Stimulated activated CD4-positive, alpha-beta T cell treated with anti-CD3 and anti-CD28 coated beads, Interleukin-12 subunit alpha, Interleukin-12 subunit beta, amount 100 ng/mL, for 24 hours (primary cell): ENCODE results near the gene CC2D1A.
"Not testable (repeated sequence)": the region's sequence is repeated elsewhere in the genome, so short reads cannot be mapped to it uniquely, and the experiment has no call there.

Source experiments
- DNase-seq, 2 experiments: peaks; one replicate each; pipeline ENCODE4 v3.0.0-alpha.2; 2020; ENCODE audit warnings: low read depth in 2 of 2

CC2D1A gene

GRCh38 chr19:13961826-13962698, 56.1 kb downstream of the CC2D1A start:
- no peak for DNase-seq

GRCh38 chr19:13962699-13963602, 57.0 kb downstream of the CC2D1A start:
- no peak for DNase-seq

DNA sequence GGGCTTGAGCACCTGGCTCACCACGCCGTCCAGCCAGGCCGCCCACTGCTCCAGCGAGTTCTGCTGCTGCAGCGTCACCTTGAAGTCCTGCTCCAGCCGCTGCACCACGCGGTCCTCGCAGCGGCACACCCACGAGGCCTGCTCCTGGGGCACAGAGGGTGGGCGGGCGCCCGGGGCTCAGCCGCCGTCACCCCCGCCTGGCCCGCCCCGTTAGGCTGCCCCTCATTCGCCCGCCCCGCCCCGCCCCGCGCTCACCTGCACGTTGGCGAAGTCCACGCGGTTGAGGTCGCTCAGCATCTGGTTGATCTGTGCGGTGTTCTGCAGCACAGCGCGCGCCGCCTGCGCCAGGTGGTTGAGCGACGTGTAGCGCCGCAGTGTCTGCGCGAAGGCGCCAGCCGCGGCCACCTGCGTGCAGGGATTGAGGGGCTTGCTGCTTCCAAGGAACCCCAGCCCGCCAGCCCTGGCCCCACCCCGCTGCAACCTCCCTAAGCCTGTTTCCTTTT, 57.7 kb downstream of the CC2D1A start:
- DNase-seq = no peak

GRCh38 chr19:13964776-13965175, 58.8 kb downstream of the CC2D1A start:
- DNase-seq = no peak

DNA sequence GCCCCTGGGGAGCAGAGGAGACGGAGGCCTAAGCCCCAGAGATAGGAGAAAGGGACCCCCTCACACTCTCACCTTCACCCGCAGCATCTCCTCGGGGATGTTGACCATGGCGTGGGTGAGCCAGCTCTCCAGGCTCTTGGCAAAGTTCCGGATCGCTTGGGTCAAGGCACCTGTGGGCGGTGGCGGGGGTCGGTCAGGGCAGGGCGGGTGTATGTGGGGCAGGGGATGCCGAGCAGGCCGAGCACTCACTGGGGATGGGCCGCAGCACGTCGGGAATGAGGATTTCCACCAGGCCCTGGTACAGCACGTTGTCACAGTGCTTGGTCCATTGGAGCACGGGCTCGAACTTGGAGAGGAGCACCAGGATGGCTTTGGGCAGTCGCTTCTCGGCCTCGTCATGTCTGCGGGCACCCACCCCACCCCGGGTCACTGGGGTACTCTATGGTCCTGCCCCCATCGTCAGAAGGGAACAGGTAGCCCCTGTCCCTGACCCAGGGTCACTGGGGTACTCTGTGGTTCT, 59.4 kb downstream of the CC2D1A start:
- no peak for DNase-seq

GRCh38 chr19:13965926-13966683, 60.1 kb downstream of the CC2D1A start:
- no peak for DNase-seq

DNA sequence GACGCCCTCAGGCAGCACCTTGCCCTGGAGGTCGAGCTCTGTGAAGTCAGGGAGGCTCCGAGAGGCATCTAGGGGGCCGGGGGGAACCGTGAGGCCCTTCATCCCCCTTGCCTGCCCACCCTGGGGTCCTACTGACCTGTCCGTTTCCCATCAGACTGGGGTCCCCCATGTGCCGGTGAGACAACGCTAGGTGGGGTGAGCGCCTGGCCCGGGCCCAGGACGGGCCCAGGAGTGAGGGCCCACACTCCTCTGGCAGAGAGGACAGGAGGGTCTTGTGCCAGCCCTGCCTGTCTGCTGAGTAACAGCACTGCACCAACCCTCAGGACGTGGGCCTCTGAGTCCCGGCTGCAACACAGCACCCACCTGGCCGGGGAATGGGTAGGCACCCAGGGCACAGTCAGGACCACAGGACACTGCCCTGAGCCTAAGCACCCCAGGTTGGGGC, 60.7 kb downstream of the CC2D1A start:
- DNase-seq = no peak

DNA sequence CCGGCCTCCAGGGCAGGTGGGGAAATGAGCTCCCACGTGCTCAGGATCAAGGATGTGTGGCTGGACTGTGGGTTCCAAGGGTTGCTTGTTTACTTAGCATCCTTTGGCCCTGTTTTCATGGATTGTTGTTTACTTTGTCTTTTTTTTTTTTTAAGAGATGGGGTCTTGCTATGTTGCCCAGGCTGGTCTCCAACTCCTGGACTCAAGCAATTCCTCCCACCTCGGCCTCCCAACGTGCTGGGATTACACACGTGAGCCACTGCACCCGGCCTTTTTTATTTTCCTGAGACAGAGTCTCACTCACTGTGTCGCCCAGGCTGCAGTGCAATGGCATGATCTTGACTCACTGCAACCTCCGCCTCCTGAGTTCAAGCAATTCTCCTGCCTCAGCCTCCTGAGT, 61.2 kb downstream of the CC2D1A start:
- not testable (repeated sequence) for DNase-seq

GRCh38 chr19:13968383-13968935, 62.5 kb downstream of the CC2D1A start:
- no peak for DNase-seq

DNA sequence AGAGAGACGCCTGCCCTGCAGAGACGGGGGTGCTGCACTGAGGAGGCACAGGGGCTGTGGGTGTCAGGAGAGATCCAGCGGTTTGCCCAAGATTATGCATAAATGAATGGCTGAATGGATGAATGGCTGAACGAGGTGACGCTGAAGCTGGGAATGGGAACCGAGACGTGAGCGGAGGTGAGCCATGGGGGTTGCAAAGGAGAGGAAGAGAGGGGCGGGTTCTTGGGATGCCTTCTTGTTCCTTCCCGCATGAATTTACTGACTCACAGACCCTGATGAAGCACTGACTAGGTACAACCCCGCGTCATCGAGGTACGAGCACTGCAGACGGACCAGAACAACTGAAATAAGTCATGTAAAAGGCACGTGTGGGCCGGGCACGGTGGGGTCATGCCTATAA, 63.0 kb downstream of the CC2D1A start:
- DNase-seq = no peak

DNA sequence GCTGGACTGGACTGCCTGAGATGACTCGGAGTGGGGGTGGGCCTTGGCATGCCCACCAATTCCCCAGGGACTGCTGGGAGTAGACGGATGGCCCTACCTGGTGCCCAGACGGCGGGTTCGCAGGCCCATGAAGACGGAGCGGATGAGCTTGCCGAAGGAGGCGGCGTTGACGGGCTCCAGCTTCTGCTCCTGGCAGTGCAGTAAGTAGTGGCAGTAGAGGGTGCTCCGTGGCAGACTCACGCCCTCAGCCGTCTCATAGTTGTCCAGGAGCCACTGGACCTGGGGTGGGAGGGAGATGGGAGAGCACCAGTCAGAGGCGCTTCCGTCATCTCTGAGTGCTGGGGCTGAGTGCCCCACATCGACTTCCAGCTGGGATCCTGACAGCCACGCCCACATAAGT, 63.9 kb downstream of the CC2D1A start:
- DNase-seq = no peak

DNA sequence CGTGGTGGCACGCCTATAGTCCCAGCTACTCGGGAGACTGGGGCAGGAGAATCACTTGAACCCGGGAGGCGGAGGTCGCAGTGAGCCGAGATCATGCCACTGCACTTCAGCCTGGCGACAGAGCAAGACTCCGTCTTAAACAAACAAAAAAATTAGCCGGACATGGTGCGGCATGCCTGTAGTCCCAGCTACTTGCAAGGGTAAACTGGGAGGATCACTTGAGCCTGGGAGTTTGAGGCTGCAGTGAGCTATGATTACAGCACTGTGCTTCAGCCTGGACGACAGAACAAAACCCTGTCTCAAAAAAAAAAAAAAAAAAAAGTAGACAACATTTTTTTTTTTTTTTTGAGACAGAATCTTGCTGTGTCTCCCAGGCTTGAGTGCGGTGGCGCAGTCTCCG, 65.9 kb downstream of the CC2D1A start:
- not testable (repeated sequence) for DNase-seq

- DNase-seq = no peak
Measured at GRCh38 chr19:13972368-13973155, 66.6 kb downstream of the CC2D1A start.

DNA sequence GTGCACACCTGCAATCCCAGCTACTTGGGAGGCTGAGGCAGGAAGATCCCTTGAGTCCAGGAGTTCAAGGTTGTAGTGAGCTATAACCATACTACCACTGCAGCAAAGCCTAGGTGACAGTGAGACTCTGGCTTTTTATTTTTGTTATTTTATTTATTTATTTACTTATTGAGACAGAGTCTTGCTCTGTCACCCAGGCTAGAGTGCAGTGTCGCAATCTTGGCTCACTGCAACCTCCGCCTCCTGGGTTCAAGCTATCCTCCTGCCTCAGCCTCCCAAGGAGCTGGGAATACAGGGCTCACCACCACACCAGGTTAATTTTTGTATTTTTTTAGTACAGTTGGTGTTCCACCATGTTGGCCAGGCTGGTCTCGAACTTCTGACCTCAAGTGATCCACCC, 67.5 kb downstream of the CC2D1A start:
- not testable (repeated sequence) for DNase-seq

DNA sequence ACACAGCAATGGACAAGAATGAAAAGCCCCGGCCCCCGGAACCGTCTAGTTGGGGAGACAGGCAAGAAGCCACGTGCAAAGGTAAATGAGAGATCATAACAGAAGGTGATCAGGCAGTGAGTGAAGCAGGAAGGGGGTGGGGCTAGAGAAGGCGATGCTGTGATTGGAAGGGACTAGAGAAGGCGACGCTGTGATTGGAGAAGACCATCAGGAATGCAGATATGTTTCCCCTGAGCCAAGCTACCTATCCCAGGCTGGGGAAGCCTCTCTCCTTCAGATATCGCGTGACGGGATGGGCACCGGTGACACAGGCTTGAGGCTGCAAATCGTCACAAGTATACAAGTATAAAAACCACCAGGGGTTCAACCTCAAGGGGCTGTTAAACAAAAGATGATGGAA, 68.1 kb downstream of the CC2D1A start:
- DNase-seq = no peak

DNA sequence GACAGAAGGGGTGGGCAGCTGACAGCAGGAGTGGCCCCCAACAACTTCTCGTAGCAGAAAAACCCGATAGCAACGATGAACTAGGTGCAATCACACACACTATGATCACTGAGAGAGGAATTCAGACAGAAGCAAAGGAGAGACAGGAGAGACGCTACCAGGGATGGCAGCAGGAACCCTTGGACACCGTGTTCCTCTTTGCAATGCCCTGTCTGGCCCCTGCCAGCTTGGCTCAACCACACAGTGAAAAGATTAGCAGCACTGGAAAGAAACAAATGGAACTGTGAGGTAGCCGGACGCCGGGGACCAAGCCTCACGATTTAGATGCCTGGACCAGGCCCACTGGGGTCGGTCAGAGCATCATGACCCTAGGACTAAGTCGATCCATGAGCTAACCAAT, 69.9 kb downstream of the CC2D1A start:
- DNase-seq = no peak

- no peak for DNase-seq
Measured at GRCh38 chr19:13976446-13976845, 70.4 kb downstream of the CC2D1A start.

DNA sequence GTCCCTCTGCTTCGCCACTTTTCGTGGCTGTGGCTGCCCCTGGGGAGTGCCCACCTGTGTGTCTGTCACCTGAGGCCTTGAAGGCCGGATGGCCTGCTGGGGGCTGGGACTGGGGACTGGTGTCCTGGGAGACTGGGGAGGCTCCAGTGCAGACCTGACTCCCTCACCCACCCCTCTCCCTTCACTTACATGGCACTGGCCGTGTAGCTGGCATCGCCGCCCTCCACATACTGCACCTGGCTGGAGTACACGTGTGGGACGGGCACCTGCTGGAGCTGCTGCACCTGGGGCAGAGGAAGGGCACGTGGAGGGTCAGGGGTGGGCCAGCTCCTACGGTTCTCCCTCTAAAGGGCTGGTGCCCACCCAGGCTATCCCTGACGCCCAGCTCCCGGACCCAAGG, 71.8 kb downstream of the CC2D1A start:
- DNase-seq = no peak

GRCh38 chr19:13978351-13979243, 72.6 kb downstream of the CC2D1A start:
- peak in 1 of 2 experiments; percentile 32 for DNase-seq
